Measurements from ENCODE around the gene AKAP5.

AKAP5 gene

GRCh38 chr14:64522591-64523355 lies 57.5 kb downstream of the AKAP5 start:
- peaks cover 40% of the 10 kb centered on the region for H3K36me3 ChIP-seq (ENCODE audit: low read length)
- peaks cover 63% of the 10 kb centered on the region for H3K79me2 ChIP-seq (ENCODE audit: insufficient read depth, low read length)

More at GRCh38 chr14:64522591-64523355, 57.5 kb downstream of the AKAP5 start:
- Histone ChIP-seq H3K9me2 (replicated peaks; ENCODE audit: insufficient read depth, low read length) (no peaks in the 10 kb centered on the region), H2AFZ (ENCODE audit: low read depth, low read length, severe bottlenecking) (no peak overlapping the region), H3K9me3 (ENCODE audit: insufficient read depth, low read length) (no peaks in the 10 kb centered on the region), H4K20me1 (ENCODE audit: low read depth, low read length) (peaks cover 45% of the 10 kb centered on the region), H3K27ac (ENCODE audit: low read depth, low read length) (no peak overlapping the region), H3K4me3 (ENCODE audit: insufficient read depth, low read length, poor library complexity, severe bottlenecking) (no peak overlapping the region), H3K4me2 (ENCODE audit: low read depth, low read length, poor library complexity, severe bottlenecking) (no peak overlapping the region), H3K9ac (ENCODE audit: low read length) (no peak overlapping the region), H3K27me3 (ENCODE audit: low read length) (no peaks in the 10 kb centered on the region), H3F3A (ENCODE audit: insufficient read depth) (peaks cover 24% of the 10 kb centered on the region; the same call in 1 of the 2 replicates)
- TF ChIP-seq CTCF (IDR thresholded peaks at IDR 0.05; ENCODE audit: insufficient read depth, low read length, poor library complexity, severe bottlenecking): no peak
- TF ChIP-seq EZH2phosphoT487 (conservative IDR thresholded peaks at IDR 0.05; ENCODE audit: low read length): no peak
